Ovary (tissue), 9 donors: ENCODE results near the gene TP53I13. TPM values are rescaled to one million over a fixed set of nuclear protein-coding genes. Genes with fewer than 3 reads are reported as not detected.

Experiments used
- DNase-seq, 5 donors: peaks; one replicate each; pipeline ENCODE4 v3.0.0-alpha.2; 2019 to 2020
- H3K27ac ChIP-seq, 2 donors: fragments of 200-600 bp; one replicate each; pipeline versions ENCODE4 v1.5.1 to v1.8.0; 2019 to 2022
- H3K27me3 ChIP-seq: fragments of 200-600 bp; one replicate; pipeline ENCODE4 v1.8.0; 2022
- H3K36me3 ChIP-seq: fragments of 200-600 bp; sonication (generic); one replicate; pipeline ENCODE4 v1.5.1; 2019
- H3K4me1 ChIP-seq: one replicate; pipeline ENCODE4 v1.8.1; 2013; ENCODE audit warnings: mild to moderate bottlenecking, moderate library complexity; ENCODE audit not compliant: insufficient read depth
- H3K4me3 ChIP-seq: fragments of 200-600 bp; sonication (generic); one replicate; pipeline ENCODE4 v1.5.1; 2017
- H3K9me3 ChIP-seq, 2 donors: fragments of 200-600 bp in 1 of 2; sonication (generic) in 1 of 2; one replicate each; pipeline versions ENCODE4 v1.5.1 to v1.8.1; 2013 to 2019; ENCODE audit warnings: mild to moderate bottlenecking in 1 of 2, moderate library complexity in 1 of 2
- EP300 ChIP-seq: sonication (generic); formaldehyde crosslinking; IDR thresholded peaks from one replicate; pipeline ENCODE4 v1.6.1; 2017; ENCODE audit warnings: antibody characterized with exemption
- POLR2A ChIP-seq: fragments of 450-650 bp; IDR thresholded peaks from one replicate; pipeline ENCODE4 v1.6.1; 2017; ENCODE audit warnings: antibody characterized with exemption, mild to moderate bottlenecking, moderate library complexity
- WGBS, 3 donors: extraction: QIAGEN DNeasy Blood & Tissue Kit in 1 of 3; methylation state at CpG; one replicate each; pipeline versions ENCODE4 v1.1.5 to v1.1.7; 2013 to 2017; 5-methylcytosine and 5-hydroxymethylcytosine counted together
- intact Hi-C, 4 donors: fragments of 100-400 bp; cut with DNase I; formaldehyde crosslinking; loops; one replicate each; pipeline versions ENCODE4 v1.11.0 to v1.15.1; 2022 to 2023
- polyA plus RNA-seq, 2 donors: library from polyadenylated mRNA; stranded (reverse); fragments of 200-250 nt in 1 of 2; fragments of 350-450 nt in 1 of 2; fragmentation: Illumina TruSeq in 1 of 2; extraction: RNeasy Lipid Tissue Mini Kit (QIAGEN cat#74804) in 1 of 2; gene quantifications; one replicate each; pipeline ENCODE4 v1.2.3, GENCODE V29; 2013 to 2014
- total RNA-seq, 7 donors: library from RNA; depleted of rRNA in 2 of 7; stranded (reverse); fragments of >200 nt in 2 of 7; fragmentation: NEBNext Ultra II Directional in 3 of 7; extraction: Animal tissue kit (Norgen Biotek cat#: 25700) in 3 of 7; gene quantifications; one replicate each; pipeline versions ENCODE4 v1.1.0 to v1.2.4, GENCODE V29; 2016 to 2023
- TF ChIP-seq, protein P1 (sequence below), 3 donors: fragments of 450-650 bp in 2 of 3; fragments of 200-600 bp in 1 of 3; IDR thresholded peaks; one replicate each; pipeline versions ENCODE4 v1.5.1 to v1.8.0; 2016 to 2022; ENCODE audit warnings: antibody characterized with exemption in 3 of 3, mild to moderate bottlenecking in 1 of 3
- donor health status: DM: no; HTN: no; CAD: no; lungs with moderate emphysema.
- donor health status: DM: no; HTN: no; CAD: no.
- donor health status: Bipolar disorder and iron deficiency.
- donor health status: DM: yes; HTN: yes; CAD: no.
- donor health status: DM: no; HTN: no; CAD: no.
- donor health status: DM: yes; HTN: yes; CAD: no.

TP53I13 gene
- total and polyA plus RNA-seq, 9 donors: 2.2 to 49.5 (median 41.3) TPM

DNA sequence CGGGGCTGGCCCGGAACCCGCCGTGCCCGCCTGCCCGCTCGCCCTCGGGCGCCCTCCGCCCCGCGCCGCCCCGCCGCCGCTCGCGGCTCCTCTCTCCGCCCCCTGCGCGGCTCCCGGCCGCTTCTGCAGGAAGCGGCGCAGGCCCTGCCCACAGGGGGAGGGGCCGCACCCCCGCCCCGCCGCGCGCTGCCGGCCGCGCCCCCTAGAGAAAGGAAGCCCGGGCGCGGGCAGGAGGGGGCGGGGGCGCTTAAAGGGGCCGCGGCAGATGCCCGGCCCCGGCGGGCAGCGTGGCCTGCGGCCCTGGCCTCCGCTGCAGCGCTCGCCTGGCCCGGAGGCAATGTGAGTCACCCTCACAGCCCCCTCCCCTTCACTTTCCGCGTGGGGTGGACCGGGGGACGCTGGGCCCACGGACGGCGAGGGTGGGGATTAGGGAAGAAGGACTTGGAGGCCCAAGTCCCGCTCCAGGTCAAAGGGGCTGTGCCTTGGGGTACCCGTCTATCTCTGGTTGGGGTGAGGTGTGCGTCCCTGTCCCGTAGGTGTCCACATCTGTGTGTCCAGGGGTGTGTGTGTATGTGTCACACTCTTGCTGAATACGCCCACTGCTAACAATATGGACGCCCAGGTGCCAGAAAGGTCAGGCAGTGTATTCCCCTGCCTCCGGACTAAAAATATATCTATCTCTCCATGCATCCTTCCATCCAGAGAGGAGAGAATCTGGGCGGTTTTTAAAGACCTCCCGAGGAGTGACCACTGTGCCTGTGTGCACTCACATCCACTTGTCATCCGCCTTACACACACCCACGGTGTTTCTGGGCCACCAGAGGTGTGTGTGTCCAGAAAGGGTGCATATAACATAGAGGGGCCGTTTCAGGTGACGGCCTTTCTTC, 21.3 kb downstream of the TP53I13 start, which contains the start of gene GIT1:
GIT1 (minus strand) TSS at position 125 of the 887 bp plus-strand sequence. CDS start 270 bp downstream, outside the sequence.
- Histone ChIP-seq H3K9me3 (no peaks in the 10 kb centered on the region), H3K4me1 (peaks cover 29% of the 10 kb centered on the region), H3K4me3 (peak within 1 kb of the TSS; percentile 86), H3K27ac (peak within 1 kb of the TSS; percentile 71 to 73), H3K36me3 (no peaks in the 10 kb centered on the region), H3K27me3 (no peaks in the 10 kb centered on the region)
- peak; percentile 27 for TF ChIP-seq POLR2A
- TF ChIP-seq, protein P1, sequence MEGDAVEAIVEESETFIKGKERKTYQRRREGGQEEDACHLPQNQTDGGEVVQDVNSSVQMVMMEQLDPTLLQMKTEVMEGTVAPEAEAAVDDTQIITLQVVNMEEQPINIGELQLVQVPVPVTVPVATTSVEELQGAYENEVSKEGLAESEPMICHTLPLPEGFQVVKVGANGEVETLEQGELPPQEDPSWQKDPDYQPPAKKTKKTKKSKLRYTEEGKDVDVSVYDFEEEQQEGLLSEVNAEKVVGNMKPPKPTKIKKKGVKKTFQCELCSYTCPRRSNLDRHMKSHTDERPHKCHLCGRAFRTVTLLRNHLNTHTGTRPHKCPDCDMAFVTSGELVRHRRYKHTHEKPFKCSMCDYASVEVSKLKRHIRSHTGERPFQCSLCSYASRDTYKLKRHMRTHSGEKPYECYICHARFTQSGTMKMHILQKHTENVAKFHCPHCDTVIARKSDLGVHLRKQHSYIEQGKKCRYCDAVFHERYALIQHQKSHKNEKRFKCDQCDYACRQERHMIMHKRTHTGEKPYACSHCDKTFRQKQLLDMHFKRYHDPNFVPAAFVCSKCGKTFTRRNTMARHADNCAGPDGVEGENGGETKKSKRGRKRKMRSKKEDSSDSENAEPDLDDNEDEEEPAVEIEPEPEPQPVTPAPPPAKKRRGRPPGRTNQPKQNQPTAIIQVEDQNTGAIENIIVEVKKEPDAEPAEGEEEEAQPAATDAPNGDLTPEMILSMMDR (IDR thresholded peaks at IDR 0.05): no peak
- intact Hi-C loops: loop anchor here in 1 of 4 donors (10.0 kb wide), 1 partner anchor 335 kb away; no protein-coding TSS in a partner anchor
- WGBS, 3 donors: 4 to 7% (median 5%) methylated on average over 39 to 70 of the region's 70 CpGs
- DNase-seq: peak; percentile 81 to 90 (median 86)

DNA sequence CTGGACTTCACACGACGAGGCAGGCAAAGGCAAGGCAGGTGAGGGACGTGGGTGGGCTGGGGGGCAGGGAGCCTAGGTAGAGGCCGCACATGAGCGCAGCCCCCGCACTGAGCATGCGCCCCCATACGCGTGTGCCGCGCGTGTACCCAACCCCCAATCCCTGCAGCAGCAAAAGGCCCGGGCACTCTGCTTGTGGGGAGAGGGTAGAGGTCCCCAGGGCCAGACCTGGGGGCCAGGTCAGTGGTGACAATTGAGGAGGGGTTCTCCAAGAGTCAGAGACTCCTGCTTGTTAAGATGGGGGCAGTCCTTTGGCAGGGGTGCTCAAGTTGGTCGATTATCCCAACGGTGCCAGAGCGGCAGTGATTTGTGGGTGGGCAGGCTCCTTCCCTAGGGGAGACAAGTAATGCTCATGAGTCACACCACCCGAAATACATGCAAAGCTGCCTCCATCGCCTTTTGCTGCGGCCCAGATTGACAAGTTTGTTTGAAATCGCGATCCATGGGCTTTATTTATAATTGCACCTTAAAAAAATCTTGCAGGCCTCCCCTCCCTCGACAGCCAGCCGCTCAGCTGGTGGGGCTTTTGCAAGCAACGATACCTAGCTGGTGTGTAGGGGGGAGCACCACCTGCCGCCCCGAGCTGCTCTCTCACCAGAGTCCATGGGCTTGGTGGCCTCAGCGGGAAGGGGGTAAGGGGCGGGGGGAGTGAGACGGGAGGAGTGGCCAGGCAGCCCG, 22.1 kb downstream of the TP53I13 start:
- Histone ChIP-seq H3K27ac (peak overlapping the region; percentile 71 to 73), H3K27me3 (no peaks in the 10 kb centered on the region), H3K4me1 (peaks cover 30% of the 10 kb centered on the region), H3K9me3 (no peaks in the 10 kb centered on the region), H3K4me3 (peak overlapping the region; percentile 41), H3K36me3 (no peaks in the 10 kb centered on the region)
- TF ChIP-seq POLR2A: no peak
- TF ChIP-seq, protein P1 (IDR thresholded peaks at IDR 0.05): no peak
- intact Hi-C loops: no loop called here
- DNase-seq: peak; percentile 28 to 64 (median 57)
- 10 to 17% (median 12%) methylated on average over 30 of the region's 30 CpGs for WGBS, 3 donors

DNA sequence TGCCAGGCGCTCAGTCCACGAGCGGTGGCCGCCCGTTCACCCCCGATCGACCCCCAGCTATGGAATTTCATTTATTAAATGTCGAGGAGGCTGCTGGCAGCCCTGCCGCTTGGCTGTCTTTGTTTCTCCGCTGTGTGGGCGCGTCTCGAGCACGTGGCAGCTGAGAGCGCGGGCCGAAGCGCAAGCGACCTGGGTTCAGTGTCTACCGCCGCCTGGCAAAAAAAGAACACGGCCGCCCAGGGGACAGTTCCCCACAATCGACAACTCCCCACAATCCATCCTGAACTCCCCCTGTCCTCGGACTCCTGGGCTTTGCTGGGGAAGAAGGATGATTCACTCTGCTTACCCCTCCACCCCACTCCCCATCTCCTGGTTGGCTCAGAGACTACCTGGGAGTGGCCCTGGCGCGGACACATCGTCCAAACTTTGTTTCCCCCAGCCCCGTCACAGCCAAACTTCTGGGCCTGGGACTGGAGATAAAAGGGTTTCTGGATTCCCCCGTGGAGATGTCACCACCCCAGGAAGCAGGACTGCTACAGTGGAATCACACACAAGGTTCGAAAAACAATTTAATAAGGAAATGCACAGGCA, 22.7 kb downstream of the TP53I13 start:
- peak overlapping the region; percentile 28 for H3K4me3 ChIP-seq
- peak in 3 of 5 donors; percentile 71 to 79 (median 76) for DNase-seq

More for the DNA sequence above, 22.7 kb downstream of the TP53I13 start:
- no peak for TF ChIP-seq POLR2A
- no peak for TF ChIP-seq EP300
- TF ChIP-seq, protein P1 (IDR thresholded peaks at IDR 0.05): no peak
- Histone ChIP-seq H3K9me3 (no peaks in the 10 kb centered on the region), H3K27me3 (no peaks in the 10 kb centered on the region), H3K4me1 (peaks cover 29% of the 10 kb centered on the region), H3K27ac (peak overlapping the region; percentile 50 to 71), H3K36me3 (no peaks in the 10 kb centered on the region)
- intact Hi-C loops: no loop called here
- WGBS, 3 donors: 0 to 1% (median 1%) methylated on average over 31 of the region's 31 CpGs
